NB4 (cell line): ENCODE measurements around the gene FSCN2.

Source experiments
- POLR2A ChIP-seq: IDR thresholded peaks from 2 replicates; pipeline ENCODE4 v1.6.1; 2011; ENCODE audit warnings: mild to moderate bottlenecking; ENCODE audit not compliant: insufficient read length; ENCODE audit errors: extremely low read depth
- TF ChIP-seq, protein P1 (sequence below): IDR thresholded peaks from one replicate; pipeline ENCODE4 v1.5.1; 2012; ENCODE audit warnings: low read depth, low read length

DNA sequence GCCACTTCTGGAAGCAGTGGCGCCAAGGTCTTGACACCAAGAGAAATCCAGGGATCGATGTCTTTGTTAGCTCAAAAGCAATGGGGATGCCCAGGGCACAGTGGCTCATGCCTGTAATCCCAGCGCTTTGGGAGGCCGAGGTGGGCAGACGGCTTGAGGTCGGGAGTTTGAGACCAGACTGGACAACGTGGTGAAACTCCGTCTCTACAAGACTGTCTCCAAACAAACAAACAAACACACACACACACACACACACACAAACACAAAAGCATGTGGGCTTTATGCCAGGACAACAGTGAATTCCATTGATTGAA, 46.4 kb downstream of the FSCN2 start:
- TF ChIP-seq, protein P1, sequence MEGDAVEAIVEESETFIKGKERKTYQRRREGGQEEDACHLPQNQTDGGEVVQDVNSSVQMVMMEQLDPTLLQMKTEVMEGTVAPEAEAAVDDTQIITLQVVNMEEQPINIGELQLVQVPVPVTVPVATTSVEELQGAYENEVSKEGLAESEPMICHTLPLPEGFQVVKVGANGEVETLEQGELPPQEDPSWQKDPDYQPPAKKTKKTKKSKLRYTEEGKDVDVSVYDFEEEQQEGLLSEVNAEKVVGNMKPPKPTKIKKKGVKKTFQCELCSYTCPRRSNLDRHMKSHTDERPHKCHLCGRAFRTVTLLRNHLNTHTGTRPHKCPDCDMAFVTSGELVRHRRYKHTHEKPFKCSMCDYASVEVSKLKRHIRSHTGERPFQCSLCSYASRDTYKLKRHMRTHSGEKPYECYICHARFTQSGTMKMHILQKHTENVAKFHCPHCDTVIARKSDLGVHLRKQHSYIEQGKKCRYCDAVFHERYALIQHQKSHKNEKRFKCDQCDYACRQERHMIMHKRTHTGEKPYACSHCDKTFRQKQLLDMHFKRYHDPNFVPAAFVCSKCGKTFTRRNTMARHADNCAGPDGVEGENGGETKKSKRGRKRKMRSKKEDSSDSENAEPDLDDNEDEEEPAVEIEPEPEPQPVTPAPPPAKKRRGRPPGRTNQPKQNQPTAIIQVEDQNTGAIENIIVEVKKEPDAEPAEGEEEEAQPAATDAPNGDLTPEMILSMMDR, result no peak
- no peak for TF ChIP-seq POLR2A
